ENCODE results near the gene ZNG1F.
"Not testable (repeated sequence)": the region's sequence is repeated elsewhere in the genome, so short reads cannot be mapped to it uniquely, and the experiment has no call there.

- not testable (repeated sequence) for TF ChIP-seq REST (IDR thresholded peaks at IDR 0.05; ENCODE audit: borderline replicate concordance); REST (CRISPR knock-in tag; IDR thresholded peaks at IDR 0.05; ENCODE audit: low read depth); FOXJ3 (CRISPR knock-in tag; IDR thresholded peaks at IDR 0.05); RNF2 (IDR thresholded peaks at IDR 0.05); CTCF (IDR thresholded peaks at IDR 0.05 in 2 of 3, conservative IDR thresholded peaks at IDR 0.05 in 1 of 3; ENCODE audit: insufficient read depth in 2 of 3, low read depth in 1 of 3, low read length in 3 of 3)
Observed at GRCh38 chr9:41219831-41220230, 30.7 kb upstream of the ZNG1F start.

All from K562 (cell line).